Transverse colon (tissue), 4 donors: ENCODE measurements around the gene OR2M5. TPM values are rescaled to one million over a fixed set of nuclear protein-coding genes. Genes with fewer than 3 reads are reported as not detected.

Experiments
- DNase-seq: peaks from one replicate; pipeline ENCODE4 v3.0.0-alpha.2; 2019
- H3K27ac ChIP-seq, 4 donors: fragments of 200-600 bp; sonication (generic); 2 replicates each; pipeline ENCODE4 v1.5.1; 2016 to 2018; ENCODE audit warnings: inconsistent platforms in 4 of 4
- H3K27me3 ChIP-seq: fragments of 200-600 bp; sonication (generic); 2 replicates; pipeline ENCODE4 v1.5.1; 2017; ENCODE audit warnings: inconsistent platforms
- H3K36me3 ChIP-seq, 4 donors: fragments of 200-600 bp; sonication (generic); 2 replicates each; pipeline ENCODE4 v1.5.1; 2017 to 2019; ENCODE audit warnings: inconsistent platforms in 4 of 4
- H3K4me1 ChIP-seq, 4 donors: fragments of 200-600 bp; sonication (generic); 2 replicates each; pipeline ENCODE4 v1.5.1; 2017 to 2020; ENCODE audit warnings: inconsistent platforms in 4 of 4
- H3K4me3 ChIP-seq, 4 donors: fragments of 200-600 bp; sonication (generic); 1 replicate in 1 of 4; 2 replicates in 3 of 4; pipeline versions ENCODE4 v1.5.1 to v1.6.1; 2017 to 2019; ENCODE audit warnings: inconsistent platforms in 4 of 4
- H3K9me3 ChIP-seq, 2 donors: fragments of 200-600 bp; sonication (generic); 2 replicates each; pipeline ENCODE4 v1.5.1; 2017 to 2019; ENCODE audit warnings: inconsistent platforms in 2 of 2
- EP300 ChIP-seq: sonication (generic); formaldehyde crosslinking; IDR thresholded peaks from one replicate; pipeline ENCODE4 v1.6.1; 2017; ENCODE audit warnings: antibody characterized with exemption, low read depth
- POLR2A ChIP-seq: fragments of 450-650 bp; IDR thresholded peaks from one replicate; pipeline ENCODE4 v1.6.1; 2016; ENCODE audit warnings: antibody characterized with exemption, mild to moderate bottlenecking, moderate library complexity
- POLR2AphosphoS5 ChIP-seq, 3 donors: sonication (generic); formaldehyde crosslinking; IDR thresholded peaks; one replicate each; pipeline ENCODE4 v1.6.1; 2016; ENCODE audit warnings: antibody characterized with exemption in 3 of 3
- WGBS, 2 donors: methylation state at CpG; one replicate each; pipeline ENCODE4 v1.1.5; 2018; ENCODE audit warnings: low coverage in 1 of 2; 5-methylcytosine and 5-hydroxymethylcytosine counted together
- in situ Hi-C, 4 donors: fragments of 200-750 bp; cut with MboI; loops; one replicate each; pipeline versions ENCODE4 v1.15.0 to v1.15.1; 2017; ENCODE audit warnings: low sequenced_read_pairs in 3 of 4, low pct_ligation_motif_present in 1 of 4, low pct_unique_long_range_greater_than_20kb in 1 of 4
- intact Hi-C: fragments of 100-400 bp; cut with DNase I; formaldehyde crosslinking; loops from one replicate; pipeline ENCODE4 v1.15.1; 2023; ENCODE audit warnings: low total_unique reads
- total RNA-seq, 4 donors: library from RNA; depleted of rRNA; stranded (reverse); fragments of >200 nt; gene quantifications; one replicate each; pipeline ENCODE4 v1.1.0, GENCODE V29; 2016
- TF ChIP-seq, protein P1 (sequence below), 5 experiments: fragments of 200-600 bp in 3 of 5; fragments of 450-650 bp in 2 of 5; sonication (generic) in 3 of 5; IDR thresholded peaks; 1 replicate in 2 of 5; 2 replicates in 3 of 5; pipeline ENCODE4 v1.5.1; 2016 to 2017; ENCODE audit warnings: antibody characterized with exemption in 5 of 5, inconsistent platforms in 3 of 5, mild to moderate bottlenecking in 2 of 5, moderate library complexity in 1 of 5

Gene OR2M5
- total RNA-seq, 4 donors from 2014 or later = not detected

DNA sequence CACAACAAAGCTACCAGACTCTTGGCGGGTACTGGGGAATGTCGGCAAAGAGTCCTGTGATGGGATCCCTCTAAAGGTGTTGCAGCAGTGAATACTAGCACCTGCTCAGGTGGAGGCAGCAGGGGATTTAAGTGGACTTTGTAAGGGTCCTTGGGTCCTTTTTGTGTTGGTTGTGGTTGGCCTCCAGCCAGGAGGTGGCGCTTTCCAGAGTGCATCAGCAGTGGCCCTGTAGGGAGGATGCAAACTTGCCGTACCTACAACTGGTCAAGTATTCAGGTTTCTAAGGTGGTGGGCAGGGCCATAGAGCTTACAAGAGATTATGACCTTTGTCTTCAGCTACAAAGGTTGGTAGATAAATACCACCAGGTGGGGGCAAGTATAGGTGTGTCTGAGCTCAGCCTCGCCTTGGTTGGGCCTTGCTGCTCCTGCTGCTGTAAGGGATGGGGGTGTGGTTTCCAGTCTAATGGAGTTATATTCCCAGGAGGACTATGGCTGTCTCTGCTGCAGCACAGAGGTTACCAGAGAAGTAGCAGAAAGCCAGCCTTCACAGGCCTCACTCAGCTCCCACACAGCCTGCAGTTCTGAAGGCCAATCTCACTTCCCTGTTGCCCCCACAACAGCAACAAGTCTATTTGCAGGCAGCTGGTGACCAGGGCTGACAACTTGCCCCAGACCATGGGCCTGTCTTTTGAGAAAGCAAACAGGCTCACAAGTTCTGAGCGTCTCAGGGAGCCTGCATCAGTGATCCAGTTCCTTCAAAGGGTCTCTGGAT lies 7.3 kb downstream of the OR2M5 start:
- no peaks in the 10 kb centered on the region for H3K36me3 ChIP-seq
- H3K4me3 ChIP-seq = no peak overlapping the region
- WGBS, 2 donors = 78% methylated on average over 6 of the region's 6 CpGs; no CpG with 5 or more reads in 1 of the 2 donors
- no peak overlapping the region for H3K27ac ChIP-seq
- H3K27me3 ChIP-seq = no peaks in the 10 kb centered on the region
- no peaks in the 10 kb centered on the region for H3K4me1 ChIP-seq
- in situ Hi-C loops (no loop called here), intact Hi-C loops (no loop called here)
- no peak for TF ChIP-seq POLR2A
- no peak for TF ChIP-seq POLR2AphosphoS5 (IDR thresholded peaks at IDR 0.05)
- TF ChIP-seq, protein P1, sequence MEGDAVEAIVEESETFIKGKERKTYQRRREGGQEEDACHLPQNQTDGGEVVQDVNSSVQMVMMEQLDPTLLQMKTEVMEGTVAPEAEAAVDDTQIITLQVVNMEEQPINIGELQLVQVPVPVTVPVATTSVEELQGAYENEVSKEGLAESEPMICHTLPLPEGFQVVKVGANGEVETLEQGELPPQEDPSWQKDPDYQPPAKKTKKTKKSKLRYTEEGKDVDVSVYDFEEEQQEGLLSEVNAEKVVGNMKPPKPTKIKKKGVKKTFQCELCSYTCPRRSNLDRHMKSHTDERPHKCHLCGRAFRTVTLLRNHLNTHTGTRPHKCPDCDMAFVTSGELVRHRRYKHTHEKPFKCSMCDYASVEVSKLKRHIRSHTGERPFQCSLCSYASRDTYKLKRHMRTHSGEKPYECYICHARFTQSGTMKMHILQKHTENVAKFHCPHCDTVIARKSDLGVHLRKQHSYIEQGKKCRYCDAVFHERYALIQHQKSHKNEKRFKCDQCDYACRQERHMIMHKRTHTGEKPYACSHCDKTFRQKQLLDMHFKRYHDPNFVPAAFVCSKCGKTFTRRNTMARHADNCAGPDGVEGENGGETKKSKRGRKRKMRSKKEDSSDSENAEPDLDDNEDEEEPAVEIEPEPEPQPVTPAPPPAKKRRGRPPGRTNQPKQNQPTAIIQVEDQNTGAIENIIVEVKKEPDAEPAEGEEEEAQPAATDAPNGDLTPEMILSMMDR (IDR thresholded peaks at IDR 0.05) = no peak
- TF ChIP-seq EP300 = no peak
- H3K9me3 ChIP-seq = peaks cover 5 to 6% of the 10 kb centered on the region in 2 donors
- no peak for DNase-seq

DNA sequence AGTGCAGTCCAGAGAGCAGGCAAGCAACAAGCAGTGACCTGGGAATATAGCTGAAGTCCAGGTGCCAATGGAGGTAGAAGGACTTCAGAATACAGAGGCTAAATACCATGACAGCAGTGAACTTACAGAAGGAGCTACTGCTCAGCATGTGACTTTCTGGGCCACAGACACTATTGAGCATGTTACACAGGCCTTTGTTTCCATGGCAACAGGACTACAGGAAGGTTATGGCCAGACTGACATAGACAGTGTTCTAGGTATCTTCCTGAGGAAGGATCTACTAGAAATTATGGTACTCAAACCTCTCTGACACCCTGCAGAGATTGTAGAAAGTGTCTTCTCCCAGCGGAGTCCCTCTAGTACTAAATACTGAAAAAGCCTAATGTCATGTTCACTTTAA lies 11.0 kb downstream of the OR2M5 start:
- intact Hi-C loops = no loop called here
- Histone ChIP-seq H3K9me3 (no peaks in the 10 kb centered on the region), H3K4me1 (no peaks in the 10 kb centered on the region), H3K27me3 (no peaks in the 10 kb centered on the region), H3K27ac (no peak overlapping the region), H3K36me3 (no peaks in the 10 kb centered on the region), H3K4me3 (no peak overlapping the region)
- no peak for TF ChIP-seq EP300
- TF ChIP-seq POLR2A = no peak
- TF ChIP-seq, protein P1 (IDR thresholded peaks at IDR 0.05) = no peak
- TF ChIP-seq POLR2AphosphoS5 (IDR thresholded peaks at IDR 0.05) = no peak
- in situ Hi-C loops = no loop called here
- WGBS, 2 donors = 84 to 92% methylated on average over 1 of the region's 1 CpG
- DNase-seq = no peak

DNA sequence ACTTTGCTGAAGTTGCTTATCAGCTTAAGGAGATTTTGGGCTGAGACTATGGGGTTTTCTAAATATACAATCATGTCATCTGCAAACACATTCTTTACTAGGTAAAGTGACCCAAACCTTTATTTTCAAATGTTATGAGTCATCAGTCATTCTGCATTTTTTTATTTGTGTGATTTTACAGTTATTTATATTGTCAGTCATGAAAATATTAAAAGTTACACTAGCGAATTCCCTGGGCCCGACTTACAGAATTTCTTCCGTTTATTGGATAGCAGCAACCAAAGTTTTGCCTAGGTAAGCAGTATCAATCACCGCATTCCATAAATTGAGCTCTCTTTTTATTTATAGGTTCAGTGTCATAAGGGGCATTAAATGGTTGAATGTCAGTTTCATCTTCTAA lies 13.8 kb downstream of the OR2M5 start:
- no peak for DNase-seq
- TF ChIP-seq POLR2AphosphoS5 (IDR thresholded peaks at IDR 0.05) (no peak), EP300 (no peak)
- in situ Hi-C loops = no loop called here
- 81 to 92% methylated on average over 4 of the region's 4 CpGs for WGBS, 2 donors
- intact Hi-C loops = no loop called here
- no peak overlapping the region for H3K27ac ChIP-seq
- no peaks in the 10 kb centered on the region for H3K27me3 ChIP-seq
- no peaks in the 10 kb centered on the region for H3K9me3 ChIP-seq
- H3K4me3 ChIP-seq = no peak overlapping the region
- H3K4me1 ChIP-seq = no peaks in the 10 kb centered on the region
- H3K36me3 ChIP-seq = no peaks in the 10 kb centered on the region

DNA sequence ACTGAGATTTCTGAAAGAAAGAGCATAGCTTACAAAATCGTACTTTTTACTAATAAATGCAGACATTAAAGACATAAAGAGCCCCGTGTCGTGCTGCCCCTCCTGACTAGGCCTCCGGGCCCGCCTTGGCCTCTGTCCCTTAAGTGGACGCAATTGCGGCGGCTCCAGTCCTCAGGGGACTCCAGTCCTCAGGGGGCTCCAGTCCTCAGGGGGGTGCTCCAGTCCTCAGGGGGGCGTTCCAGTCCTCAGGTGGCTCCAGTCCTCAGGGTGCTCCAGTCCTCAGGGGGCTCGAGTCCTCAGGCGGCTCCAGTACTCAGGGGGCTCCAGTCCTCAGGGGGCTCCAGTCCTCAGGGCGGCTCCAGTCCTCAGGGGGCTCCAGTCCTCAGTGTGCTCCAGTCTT lies 19.1 kb downstream of the OR2M5 start:
- Histone ChIP-seq H3K4me1 (no peaks in the 10 kb centered on the region), H3K4me3 (no peak overlapping the region), H3K27me3 (no peaks in the 10 kb centered on the region), H3K36me3 (no peaks in the 10 kb centered on the region), H3K9me3 (no peaks in the 10 kb centered on the region), H3K27ac (no peak overlapping the region)
- no peak for DNase-seq
- 78 to 87% methylated on average over 3 to 9 of the region's 12 CpGs for WGBS, 2 donors
- TF ChIP-seq POLR2AphosphoS5 (IDR thresholded peaks at IDR 0.05) (no peak), POLR2A (no peak), EP300 (no peak)
- TF ChIP-seq, protein P1 (IDR thresholded peaks at IDR 0.05) = no peak
- intact Hi-C loops = no loop called here
- in situ Hi-C loops = no loop called here

DNA sequence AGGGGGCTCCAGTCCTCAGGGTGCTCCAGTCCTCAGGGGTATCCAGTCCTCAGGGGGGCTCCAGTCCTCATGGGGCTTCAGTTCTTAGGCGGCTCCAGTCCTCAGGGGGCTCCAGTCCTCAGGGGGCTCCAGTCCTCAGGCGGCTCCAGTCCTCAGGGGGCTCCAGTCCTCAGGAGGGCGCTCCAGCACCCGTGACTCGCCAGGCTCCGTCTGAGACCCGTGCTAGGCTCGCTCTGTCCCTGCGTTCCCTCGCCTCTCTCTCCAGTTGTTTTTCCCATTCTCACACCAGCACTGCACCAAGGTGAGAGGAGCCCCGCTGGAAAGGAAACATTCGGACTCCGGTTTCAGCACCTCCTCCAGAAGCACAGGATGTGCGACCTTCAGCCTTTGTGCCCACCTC lies 20.2 kb downstream of the OR2M5 start:
- no peak for DNase-seq
- intact Hi-C loops (no loop called here), in situ Hi-C loops (no loop called here)
- no peaks in the 10 kb centered on the region for H3K36me3 ChIP-seq
- no peaks in the 10 kb centered on the region for H3K4me1 ChIP-seq
- TF ChIP-seq EP300 = no peak
- TF ChIP-seq, protein P1 (IDR thresholded peaks at IDR 0.05) = no peak
- no peak overlapping the region for H3K27ac ChIP-seq
- H3K4me3 ChIP-seq = no peak overlapping the region
- no peaks in the 10 kb centered on the region for H3K9me3 ChIP-seq
- H3K27me3 ChIP-seq = no peaks in the 10 kb centered on the region
- 89% methylated on average over 14 of the region's 14 CpGs; no CpG with 5 or more reads in 1 of the 2 donors for WGBS, 2 donors
